ENCODE results near the gene MITF. TPM values are rescaled to one million over a fixed set of nuclear protein-coding genes. Genes with fewer than 3 reads are reported as not detected.

Gene MITF
- polyA plus RNA-seq, 1 of the 3 experiments (the other 2 are of a cell fraction), result 1.7 TPM

DNA sequence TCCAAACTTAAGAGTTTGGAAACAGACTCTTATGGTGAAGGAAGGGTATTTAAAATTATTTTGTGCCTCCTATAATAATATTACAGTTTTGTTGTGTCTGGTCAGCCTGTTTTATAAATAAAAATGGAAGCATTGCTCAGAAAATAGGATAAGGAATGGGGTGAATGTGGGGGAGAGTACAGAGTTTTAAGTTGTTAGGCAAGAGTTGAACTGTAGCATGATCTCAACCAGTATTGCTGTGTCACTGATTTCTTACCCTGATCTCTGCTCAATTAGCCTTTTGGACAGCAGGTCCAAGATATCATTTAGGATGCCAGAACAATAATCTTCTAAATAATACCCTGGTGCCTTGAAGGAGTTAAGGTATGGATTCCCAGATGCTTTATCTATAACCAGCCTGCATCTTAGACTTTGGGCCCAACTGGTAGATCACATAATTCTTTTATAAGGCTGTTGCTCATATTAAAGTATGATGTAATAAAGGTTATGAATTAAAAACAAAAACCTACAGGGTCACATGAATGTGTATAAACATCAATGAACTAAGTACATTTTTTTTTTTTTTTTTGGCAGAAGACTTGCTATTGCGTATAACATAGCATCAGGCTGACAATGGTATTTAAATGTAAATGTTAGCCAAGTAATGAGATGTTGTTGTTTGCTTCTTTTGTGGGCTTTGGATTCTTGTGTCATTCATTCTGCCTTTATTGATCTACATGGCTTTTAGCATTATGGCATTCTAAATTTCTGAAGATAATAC is 70.0 kb downstream of the MITF start:
- no peaks in the 10 kb centered on the region for H3K9me3 ChIP-seq
- H3K4me2 ChIP-seq, result no peak overlapping the region
- no peaks in the 10 kb centered on the region for H3K36me3 ChIP-seq (replicated peaks in 1 of 2; ENCODE audit: control insufficient read depth in 1 of 2, insufficient read depth in 2 of 2, low read length in 1 of 2)
- H3K9ac ChIP-seq, result no peak overlapping the region
- H3K9me2 ChIP-seq, result no peaks in the 10 kb centered on the region
- CTCF ChIA-PET, result interaction anchor here (1.5 kb wide), 1 partner anchor 16 kb away, joined by 3 read pairs; no protein-coding TSS in a partner anchor
- no peaks in the 10 kb centered on the region for H4K20me1 ChIP-seq (ENCODE audit: insufficient read depth)
- no peak for TF ChIP-seq JUND (IDR thresholded peaks at IDR 0.05)
- TF ChIP-seq ELF1 (IDR thresholded peaks at IDR 0.05), result no peak
- no peak for TF ChIP-seq YY1 (IDR thresholded peaks at IDR 0.05; ENCODE audit: low read depth)
- TF ChIP-seq CHD2 (IDR thresholded peaks at IDR 0.05; ENCODE audit: low read length, partially characterized antibody), result no peak
- no peak for TF ChIP-seq POLR2AphosphoS5 (IDR thresholded peaks at IDR 0.05; ENCODE audit: low read depth, low read length)
- no peak for TF ChIP-seq TAF1 (IDR thresholded peaks at IDR 0.05; ENCODE audit: borderline replicate concordance, low read depth, low read length)
- TF ChIP-seq NFIC (IDR thresholded peaks at IDR 0.05; ENCODE audit: borderline replicate concordance), result no peak
- no peak for TF ChIP-seq RXRA (IDR thresholded peaks at IDR 0.05; ENCODE audit: borderline replicate concordance, low read depth)
- TF ChIP-seq, protein P1, sequence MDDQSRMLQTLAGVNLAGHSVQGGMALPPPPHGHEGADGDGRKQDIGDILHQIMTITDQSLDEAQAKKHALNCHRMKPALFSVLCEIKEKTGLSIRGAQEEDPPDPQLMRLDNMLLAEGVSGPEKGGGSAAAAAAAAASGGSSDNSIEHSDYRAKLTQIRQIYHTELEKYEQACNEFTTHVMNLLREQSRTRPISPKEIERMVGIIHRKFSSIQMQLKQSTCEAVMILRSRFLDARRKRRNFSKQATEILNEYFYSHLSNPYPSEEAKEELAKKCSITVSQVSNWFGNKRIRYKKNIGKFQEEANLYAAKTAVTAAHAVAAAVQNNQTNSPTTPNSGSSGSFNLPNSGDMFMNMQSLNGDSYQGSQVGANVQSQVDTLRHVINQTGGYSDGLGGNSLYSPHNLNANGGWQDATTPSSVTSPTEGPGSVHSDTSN (IDR thresholded peaks at IDR 0.05), result no peak
- no peak for TF ChIP-seq RCOR1 (IDR thresholded peaks at IDR 0.05; ENCODE audit: low read length)
- TF ChIP-seq TEAD4 (IDR thresholded peaks at IDR 0.05; ENCODE audit: borderline replicate concordance, insufficient read depth), result no peak
- TF ChIP-seq SIN3A (IDR thresholded peaks at IDR 0.05; ENCODE audit: borderline replicate concordance, low read depth, low read length), result no peak
- no peak for TF ChIP-seq EP300 (IDR thresholded peaks at IDR 0.05; ENCODE audit: borderline replicate concordance in 1 of 2, low read depth in 1 of 2, low read length in 1 of 2)
- TF ChIP-seq TCF12 (IDR thresholded peaks at IDR 0.05), result no peak
- TF ChIP-seq SMC3 (IDR thresholded peaks at IDR 0.05; ENCODE audit: low read depth, low read length), result no peak
- no peak for TF ChIP-seq RAD21 (IDR thresholded peaks at IDR 0.05; ENCODE audit: low read length)
- no peak for TF ChIP-seq FOXJ3 (CRISPR knock-in tag; IDR thresholded peaks at IDR 0.05)
- TF ChIP-seq, protein P2, sequence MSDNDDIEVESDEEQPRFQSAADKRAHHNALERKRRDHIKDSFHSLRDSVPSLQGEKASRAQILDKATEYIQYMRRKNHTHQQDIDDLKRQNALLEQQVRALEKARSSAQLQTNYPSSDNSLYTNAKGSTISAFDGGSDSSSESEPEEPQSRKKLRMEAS (IDR thresholded peaks at IDR 0.05; ENCODE audit: low read depth), result no peak
- 97% methylated on average over 1 of the region's 1 CpG for WGBS (ENCODE audit: low lambda C conversion rate)
- H3K27ac ChIP-seq (ENCODE audit: low read depth in 2 of 2, low read length in 1 of 2), result no peak overlapping the region
- H3K79me2 ChIP-seq (ENCODE audit: insufficient read depth), result no peaks in the 10 kb centered on the region
- peaks cover 15% of the 10 kb centered on the region for H3F3A ChIP-seq (replicated peaks; ENCODE audit: insufficient read depth)
- no peak for DNase-seq
- POLR2A ChIA-PET, result no interaction called here
- H2AFZ ChIP-seq (ENCODE audit: low read depth), result no peak overlapping the region
- H3K4me1 ChIP-seq (ENCODE audit: control insufficient read depth in 1 of 2, insufficient read depth in 2 of 2, low read depth in 1 of 2, low read length in 1 of 2), result no peaks in the 10 kb centered on the region; a peak in 2 of 4 replicates
- H3K27me3 ChIP-seq (ENCODE audit: insufficient read depth), result no peaks in the 10 kb centered on the region
- no peak overlapping the region for H3K4me3 ChIP-seq (ENCODE audit: low read depth in 2 of 2, low read length in 1 of 2)
